K562 (cell line): ENCODE results near the gene FRMD5. TPM values are rescaled to one million over a fixed set of nuclear protein-coding genes. Genes with fewer than 3 reads are reported as not detected.

ENCODE experiments used
- ATAC-seq: fragments of 200-7000 bp; cut with Tn5 transposase; 3 replicates; pipeline ENCODE4 v1.9.1; 2020; ENCODE audit warnings: moderate library complexity
- BruUV-seq: library from RNA; stranded (reverse); fragments of 400-500 nt; replicated peaks from 2 replicates; lab custom pipeline; 2021; lab: Mats Ljungman, UMichigan
- CTCF ChIA-PET: fragments of 300-600 bp; formaldehyde crosslinking; extraction: SDS; loops from one replicate; lab custom pipeline; 2021; ENCODE audit warnings: low intra/inter-chr PET ratio; lab: Yijun Ruan, JAX
- POLR2A ChIA-PET: fragments of 300-600, 350-650 bp; sonication (Branson Sonifier 250); formaldehyde crosslinking; extraction: SDS; loops from one replicate; lab custom pipeline; 2021; ENCODE audit warnings: antibody characterized with exemption, inconsistent platforms; lab: Yijun Ruan, JAX
- DNase-seq, 4 experiments: peaks; one replicate each; pipeline versions ENCODE4 v3.0.0 to v3.0.0-alpha.2; 2011 to 2018; ENCODE audit warnings: low spot score in 3 of 4, mixed read lengths in 3 of 4; ENCODE audit errors: extremely low read depth in 1 of 4
- FAIRE-seq: peaks from 2 replicates; lab custom pipeline; 2011; peaks lifted over from hg19 to GRCh38; lab: Jason Lieb, UNC
- H2AFZ ChIP-seq: 2 replicates; pipeline ENCODE4 v1.6.0; 2011; ENCODE audit warnings: low read depth, low read length, control low read depth, inconsistent platforms
- H3K27ac ChIP-seq: fragments of 200-600 bp; 3 replicates; pipeline ENCODE4 v1.8.0; 2011; ENCODE audit warnings: low read depth, mild to moderate bottlenecking, control low read depth, inconsistent platforms, low read length, moderate library complexity, mixed read lengths; ENCODE audit errors: extremely low read depth
- H3K27me3 ChIP-seq, 2 experiments: fragments of 300-600 bp in 1 of 2; 2 replicates in 1 of 2; 3 replicates in 1 of 2; pipeline versions ENCODE4 v1.6.0 to v1.8.0; 2011; ENCODE audit warnings: inconsistent platforms in 2 of 2, low read length in 2 of 2, mild to moderate bottlenecking in 1 of 2, mixed read lengths in 1 of 2, moderate library complexity in 1 of 2; ENCODE audit not compliant: control insufficient read depth in 2 of 2, insufficient read depth in 2 of 2
- H3K36me3 ChIP-seq: fragments of 300-600 bp; 3 replicates; pipeline ENCODE4 v1.8.0; 2011; ENCODE audit warnings: mild to moderate bottlenecking, low read length, inconsistent platforms; ENCODE audit not compliant: control insufficient read depth, insufficient read depth
- H3K4me1 ChIP-seq, 2 experiments: fragments of 200-600 bp in 1 of 2; replicated peaks in 1 of 2; 2 replicates in 1 of 2; 3 replicates in 1 of 2; pipeline versions ENCODE4 v1.5.1 to v1.8.0; 2011; ENCODE audit warnings: inconsistent platforms in 2 of 2, low read length in 2 of 2, mild to moderate bottlenecking in 1 of 2, mixed read lengths in 1 of 2, moderate library complexity in 1 of 2; ENCODE audit not compliant: control insufficient read depth in 2 of 2, insufficient read depth in 2 of 2
- H3K4me2 ChIP-seq: 2 replicates; pipeline ENCODE4 v1.6.1; 2011; ENCODE audit warnings: low read length, control low read depth, inconsistent platforms, mixed read lengths; ENCODE audit not compliant: insufficient read depth
- H3K4me3 ChIP-seq: fragments of 200-600 bp; sonication (generic), shearing (Covaris generic); 2 replicates; pipeline ENCODE4 v1.5.1; 2016; ENCODE audit warnings: control low read depth, inconsistent platforms
- H3K79me2 ChIP-seq: fragments of 200-600 bp; 3 replicates; pipeline ENCODE4 v1.8.0; 2011; ENCODE audit warnings: low read length, inconsistent platforms; ENCODE audit not compliant: control insufficient read depth, insufficient read depth
- H3K9ac ChIP-seq, 2 experiments: 2 replicates each; pipeline versions ENCODE4 v1.6.0 to v1.6.1; 2011; ENCODE audit warnings: low read depth in 2 of 2, low read length in 2 of 2, control low read depth in 1 of 2, inconsistent platforms in 1 of 2, mild to moderate bottlenecking in 1 of 2, mixed read lengths in 1 of 2; ENCODE audit not compliant: insufficient read depth in 1 of 2
- H3K9me1 ChIP-seq: one replicate; pipeline ENCODE4 v1.6.0; 2011; ENCODE audit warnings: inconsistent platforms, mild to moderate bottlenecking, low read length, moderate library complexity; ENCODE audit not compliant: control insufficient read depth, insufficient read depth
- H3K9me3 ChIP-seq: replicated peaks from 2 replicates; pipeline ENCODE4 v1.5.1; 2011; ENCODE audit warnings: low read depth, low read length, inconsistent platforms; ENCODE audit not compliant: control insufficient read depth, insufficient read depth
- H4K20me1 ChIP-seq: replicated peaks from 2 replicates; pipeline ENCODE4 v1.6.1; 2011; ENCODE audit warnings: low read length, inconsistent platforms, mixed read lengths; ENCODE audit not compliant: control insufficient read depth, insufficient read depth
- MCM3 ChIP-seq: fragments of 450-650 bp; IDR thresholded peaks from 2 replicates; pipeline ENCODE4 v1.6.1; 2016
- MTA3 ChIP-seq: fragments of 450-650 bp; formaldehyde crosslinking; IDR thresholded peaks from 2 replicates; pipeline ENCODE4 v1.6.1; 2017; ENCODE audit warnings: mild to moderate bottlenecking, borderline replicate concordance
- POLR2B ChIP-seq: fragments of 450-650 bp; IDR thresholded peaks from 2 replicates; pipeline ENCODE4 v1.6.1; 2018; ENCODE audit warnings: low read depth; ENCODE audit not compliant: partially characterized antibody
- RUNX1 ChIP-seq: sonication (generic); IDR thresholded peaks from 2 replicates; pipeline ENCODE4 v1.6.1; 2016; ENCODE audit warnings: antibody characterized with exemption, low read depth
- SMAD4 ChIP-seq: fragments of 250-450 bp; sonication (Bioruptor Pico); conservative IDR thresholded peaks from 2 replicates; pipeline ENCODE4 v1.8.0; 2021; ENCODE audit warnings: inconsistent platforms, mild to moderate bottlenecking, moderate library complexity
- ZNF140 ChIP-seq: fragments of 250-450 bp; sonication (Bioruptor Pico); IDR thresholded peaks from 2 replicates; pipeline ENCODE4 v1.8.0; 2021; ENCODE audit warnings: moderate library complexity, mild to moderate bottlenecking, inconsistent platforms
- ZNF445 ChIP-seq: fragments of 250-450 bp; sonication (Bioruptor Pico); IDR thresholded peaks from 2 replicates; pipeline ENCODE4 v1.4.0; 2020; ENCODE audit warnings: low read depth, mild to moderate bottlenecking, moderate library complexity
- WGBS: fragments of 100-300 bp; shearing (Covaris generic); methylation state at CpG from one replicate; pipeline ENCODE4 v1.1.6; 2016; ENCODE audit warnings: low coverage, mixed read lengths; ENCODE audit not compliant: insufficient coverage; ENCODE audit errors: missing lambda C conversion rate; 5-methylcytosine and 5-hydroxymethylcytosine counted together
- in situ Hi-C: fragments of 300-500 bp; cut with MboI; formaldehyde crosslinking; loops from 4 replicates; pipeline ENCODE4 v1.15.0; 2018; ENCODE audit warnings: inconsistent platforms, mixed read lengths
- intact Hi-C: fragments of 100-400 bp; cut with micrococcal nuclease; formaldehyde crosslinking; loops from 2 replicates; pipeline ENCODE4 v1.14.2; 2022
- polyA plus RNA-seq, 8 experiments: library from polyadenylated mRNA; depleted of rRNA in 4 of 8; stranded (reverse) in 5 of 8; unstranded in 3 of 8; fragments of >200 nt; fragmentation: Nextera tagmentation in 2 of 8; fragmentation: Illumina TruSeq in 1 of 8; extraction: Ambion mirVana in 2 of 8; extraction: Trizol in 1 of 8; gene quantifications; 2 replicates each; pipeline versions ENCODE4 v1.2.1 to v1.2.3, GENCODE V29; 2011 to 2014; ENCODE audit warnings: inconsistent platforms in 1 of 8, missing spikeins in 1 of 8
- total RNA-seq, 7 experiments: library from RNA; depleted of rRNA in 6 of 7; stranded (reverse); fragments of >200 nt in 6 of 7; fragmentation: Illumina TruSeq in 2 of 7; extraction: Trizol in 2 of 7; gene quantifications; 2 replicates each; pipeline versions ENCODE4 v1.2.1 to v1.2.3, GENCODE V29; 2011 to 2021; ENCODE audit warnings: low replicate concordance in 1 of 7
- TF ChIP-seq, protein P1 (sequence below): sonication (generic); formaldehyde crosslinking; IDR thresholded peaks from 2 replicates; pipeline ENCODE4 v1.8.0; 2022; ENCODE audit warnings: mild to moderate bottlenecking, missing genetic modification reagents
- TF ChIP-seq, protein P2 (sequence below), 2 experiments: fragments of 450-650 bp; formaldehyde crosslinking in 1 of 2; IDR thresholded peaks; 2 replicates each; pipeline versions ENCODE4 v1.4.0 to v1.6.1; 2014 to 2020; ENCODE audit warnings: mild to moderate bottlenecking in 2 of 2, borderline replicate concordance in 1 of 2, low read depth in 1 of 2
- TF ChIP-seq, protein P3 (sequence below): fragments of 450-650 bp; formaldehyde crosslinking; IDR thresholded peaks from 2 replicates; pipeline ENCODE4 v1.4.0; 2020; ENCODE audit warnings: mild to moderate bottlenecking

FRMD5 gene
- total and polyA plus RNA-seq, 9 of the 15 experiments (the other 6 are each of a cell fraction or from before 2014, with no cell fraction given), result 0.13 to 0.38 TPM; not detected in 7

DNA sequence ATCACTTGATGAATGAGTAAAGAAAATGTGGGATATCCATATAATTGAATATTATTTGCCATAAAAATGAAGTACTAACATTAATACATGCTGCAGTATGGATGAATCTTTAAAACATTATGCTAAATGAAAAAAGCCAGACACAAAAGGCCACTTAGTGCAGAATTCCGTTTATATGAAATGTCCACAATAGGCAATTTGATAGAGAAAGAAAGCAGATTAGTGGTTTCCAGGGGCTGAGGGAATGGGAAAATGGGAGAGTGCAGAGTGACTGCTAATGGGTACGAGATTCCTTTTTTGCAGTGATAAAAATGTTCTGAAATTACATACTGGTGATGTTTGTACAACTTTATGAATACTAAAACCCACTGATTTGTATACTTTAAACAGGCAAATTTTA lies 126.7 kb downstream of the FRMD5 start:
- Histone ChIP-seq H3K4me3 (no peak overlapping the region), H3K4me2 (no peak overlapping the region), H3K36me3 (no peaks in the 10 kb centered on the region), H3K79me2 (no peaks in the 10 kb centered on the region), H3K4me1 (no peaks in the 10 kb centered on the region), H3K9ac (no peak overlapping the region), H4K20me1 (no peaks in the 10 kb centered on the region), H2AFZ (no peak overlapping the region), H3K27me3 (no peaks in the 10 kb centered on the region; a peak in 1 of 5 replicates), H3K9me1 (no peaks in the 10 kb centered on the region), H3K27ac (no peak overlapping the region), H3K9me3 (no peaks in the 10 kb centered on the region)
- 0% methylated on average over 2 of the region's 2 CpGs for WGBS
- no TSS peak for BruUV-seq
- POLR2A ChIA-PET, result no interaction called here
- no peak for DNase-seq
- no peak for FAIRE-seq
- no peak for ATAC-seq
- CTCF ChIA-PET, result no interaction called here
- intact Hi-C loops (no loop called here), in situ Hi-C loops (no loop called here)
- TF ChIP-seq POLR2B (no peak), SMAD4 (no peak), ZNF140 (CRISPR knock-in tag) (no peak), MCM3 (no peak), RUNX1 (no peak), ZNF445 (no peak), MTA3 (no peak)
- TF ChIP-seq, protein P1, sequence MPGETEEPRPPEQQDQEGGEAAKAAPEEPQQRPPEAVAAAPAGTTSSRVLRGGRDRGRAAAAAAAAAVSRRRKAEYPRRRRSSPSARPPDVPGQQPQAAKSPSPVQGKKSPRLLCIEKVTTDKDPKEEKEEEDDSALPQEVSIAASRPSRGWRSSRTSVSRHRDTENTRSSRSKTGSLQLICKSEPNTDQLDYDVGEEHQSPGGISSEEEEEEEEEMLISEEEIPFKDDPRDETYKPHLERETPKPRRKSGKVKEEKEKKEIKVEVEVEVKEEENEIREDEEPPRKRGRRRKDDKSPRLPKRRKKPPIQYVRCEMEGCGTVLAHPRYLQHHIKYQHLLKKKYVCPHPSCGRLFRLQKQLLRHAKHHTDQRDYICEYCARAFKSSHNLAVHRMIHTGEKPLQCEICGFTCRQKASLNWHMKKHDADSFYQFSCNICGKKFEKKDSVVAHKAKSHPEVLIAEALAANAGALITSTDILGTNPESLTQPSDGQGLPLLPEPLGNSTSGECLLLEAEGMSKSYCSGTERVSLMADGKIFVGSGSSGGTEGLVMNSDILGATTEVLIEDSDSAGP, result no peak
- TF ChIP-seq, protein P2, sequence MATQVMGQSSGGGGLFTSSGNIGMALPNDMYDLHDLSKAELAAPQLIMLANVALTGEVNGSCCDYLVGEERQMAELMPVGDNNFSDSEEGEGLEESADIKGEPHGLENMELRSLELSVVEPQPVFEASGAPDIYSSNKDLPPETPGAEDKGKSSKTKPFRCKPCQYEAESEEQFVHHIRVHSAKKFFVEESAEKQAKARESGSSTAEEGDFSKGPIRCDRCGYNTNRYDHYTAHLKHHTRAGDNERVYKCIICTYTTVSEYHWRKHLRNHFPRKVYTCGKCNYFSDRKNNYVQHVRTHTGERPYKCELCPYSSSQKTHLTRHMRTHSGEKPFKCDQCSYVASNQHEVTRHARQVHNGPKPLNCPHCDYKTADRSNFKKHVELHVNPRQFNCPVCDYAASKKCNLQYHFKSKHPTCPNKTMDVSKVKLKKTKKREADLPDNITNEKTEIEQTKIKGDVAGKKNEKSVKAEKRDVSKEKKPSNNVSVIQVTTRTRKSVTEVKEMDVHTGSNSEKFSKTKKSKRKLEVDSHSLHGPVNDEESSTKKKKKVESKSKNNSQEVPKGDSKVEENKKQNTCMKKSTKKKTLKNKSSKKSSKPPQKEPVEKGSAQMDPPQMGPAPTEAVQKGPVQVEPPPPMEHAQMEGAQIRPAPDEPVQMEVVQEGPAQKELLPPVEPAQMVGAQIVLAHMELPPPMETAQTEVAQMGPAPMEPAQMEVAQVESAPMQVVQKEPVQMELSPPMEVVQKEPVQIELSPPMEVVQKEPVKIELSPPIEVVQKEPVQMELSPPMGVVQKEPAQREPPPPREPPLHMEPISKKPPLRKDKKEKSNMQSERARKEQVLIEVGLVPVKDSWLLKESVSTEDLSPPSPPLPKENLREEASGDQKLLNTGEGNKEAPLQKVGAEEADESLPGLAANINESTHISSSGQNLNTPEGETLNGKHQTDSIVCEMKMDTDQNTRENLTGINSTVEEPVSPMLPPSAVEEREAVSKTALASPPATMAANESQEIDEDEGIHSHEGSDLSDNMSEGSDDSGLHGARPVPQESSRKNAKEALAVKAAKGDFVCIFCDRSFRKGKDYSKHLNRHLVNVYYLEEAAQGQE (IDR thresholded peaks at IDR 0.05; ENCODE audit: borderline replicate concordance), result no peak
- TF ChIP-seq, protein P2 (CRISPR knock-in tag; IDR thresholded peaks at IDR 0.05; ENCODE audit: low read depth), result no peak
- TF ChIP-seq, protein P3, sequence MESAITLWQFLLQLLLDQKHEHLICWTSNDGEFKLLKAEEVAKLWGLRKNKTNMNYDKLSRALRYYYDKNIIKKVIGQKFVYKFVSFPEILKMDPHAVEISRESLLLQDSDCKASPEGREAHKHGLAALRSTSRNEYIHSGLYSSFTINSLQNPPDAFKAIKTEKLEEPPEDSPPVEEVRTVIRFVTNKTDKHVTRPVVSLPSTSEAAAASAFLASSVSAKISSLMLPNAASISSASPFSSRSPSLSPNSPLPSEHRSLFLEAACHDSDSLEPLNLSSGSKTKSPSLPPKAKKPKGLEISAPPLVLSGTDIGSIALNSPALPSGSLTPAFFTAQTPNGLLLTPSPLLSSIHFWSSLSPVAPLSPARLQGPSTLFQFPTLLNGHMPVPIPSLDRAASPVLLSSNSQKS (CRISPR knock-in tag), result no peak
